CD4-positive, alpha-beta T cell treated with Interleukin-6 at 100 ng/mL for 8 hours (primary cell): ENCODE data around the gene EMP3.
"Not testable (repeated sequence)": the region's sequence is repeated elsewhere in the genome, so short reads cannot be mapped to it uniquely, and the experiment has no call there.

ENCODE experiments used
- DNase-seq: peaks from one replicate; pipeline ENCODE4 v3.0.0-alpha.2; 2020; ENCODE audit warnings: mixed read lengths, low spot score

Gene EMP3

DNA sequence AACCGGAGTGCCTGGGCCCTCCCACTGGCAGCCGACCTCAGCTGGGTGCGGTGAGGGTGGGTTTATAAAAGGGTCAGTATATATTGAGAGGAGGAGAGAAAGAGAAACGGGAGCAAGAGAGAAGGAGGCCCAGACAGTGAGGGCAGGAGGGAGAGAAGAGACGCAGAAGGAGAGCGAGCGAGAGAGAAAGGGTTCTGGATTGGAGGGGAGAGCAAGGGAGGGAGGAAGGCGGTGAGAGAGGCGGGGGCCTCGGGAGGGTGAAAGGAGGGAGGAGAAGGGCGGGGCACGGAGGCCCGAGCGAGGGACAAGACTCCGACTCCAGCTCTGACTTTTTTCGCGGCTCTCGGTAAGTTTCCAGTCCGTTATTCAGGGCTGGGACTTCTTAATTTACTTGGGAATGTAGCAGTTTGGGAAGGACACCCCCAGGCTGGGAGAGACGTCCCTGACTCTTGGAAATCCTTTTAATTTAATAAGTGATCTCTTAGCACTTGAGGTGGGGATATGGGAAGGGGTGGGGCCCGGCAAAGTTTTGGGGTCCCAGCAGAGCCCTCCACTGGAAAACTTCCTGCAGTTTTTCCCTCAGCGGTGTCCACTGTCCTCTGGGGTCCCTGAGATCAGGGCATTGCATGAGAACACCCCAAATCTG is at the start of gene EMP3:
EMP3 (plus strand) TSS at position 288 of the 646 bp plus-strand sequence. CDS start 1,293 bp downstream, outside the sequence.
- peak; percentile 89 for DNase-seq

GRCh38 chr19:48279747-48280146 is 45.6 kb upstream of the EMP3 start:
- no peak for DNase-seq

DNA sequence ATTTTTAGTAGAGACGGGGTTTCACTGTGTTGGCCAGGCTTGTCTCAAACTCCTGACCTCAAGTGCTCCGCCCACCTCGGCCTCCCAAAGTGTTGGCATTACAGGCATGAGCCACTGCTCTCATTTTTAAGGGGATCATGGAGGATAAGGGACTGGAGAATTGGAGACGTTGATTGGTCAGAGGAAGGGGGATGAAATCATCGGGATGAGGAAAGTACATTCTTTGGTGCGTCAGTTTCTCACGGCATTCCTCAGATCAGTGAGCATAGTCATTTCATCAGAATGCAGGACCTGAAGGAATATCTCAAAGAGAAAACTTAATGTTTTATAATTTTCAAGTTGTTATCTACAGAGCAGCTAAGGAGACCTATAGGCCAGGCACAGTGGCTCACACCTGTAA is 41.4 kb upstream of the EMP3 start:
- DNase-seq, result no peak

- no peak for DNase-seq
Observed at GRCh38 chr19:48284896-48285295, 40.5 kb upstream of the EMP3 start.

DNA sequence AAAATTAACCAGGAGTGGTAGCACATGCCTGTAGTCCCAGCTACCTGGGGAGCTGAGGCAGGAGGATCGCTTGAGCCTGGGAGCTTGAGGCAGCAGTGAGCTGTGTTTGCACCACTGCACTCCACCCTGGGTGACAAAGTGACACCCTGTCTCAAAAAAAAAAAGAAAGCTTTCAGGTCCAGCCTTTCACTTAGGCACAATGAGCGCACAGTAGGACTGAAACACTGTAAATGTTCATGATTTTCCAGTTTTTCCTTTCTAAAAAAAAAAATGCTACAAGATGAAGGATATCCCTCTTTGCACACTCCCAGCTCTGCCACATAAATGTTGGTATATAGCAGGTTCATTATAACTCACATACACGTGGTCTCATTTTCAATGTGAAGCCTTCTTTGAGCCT is 37.6 kb upstream of the EMP3 start:
- no peak for DNase-seq

DNA sequence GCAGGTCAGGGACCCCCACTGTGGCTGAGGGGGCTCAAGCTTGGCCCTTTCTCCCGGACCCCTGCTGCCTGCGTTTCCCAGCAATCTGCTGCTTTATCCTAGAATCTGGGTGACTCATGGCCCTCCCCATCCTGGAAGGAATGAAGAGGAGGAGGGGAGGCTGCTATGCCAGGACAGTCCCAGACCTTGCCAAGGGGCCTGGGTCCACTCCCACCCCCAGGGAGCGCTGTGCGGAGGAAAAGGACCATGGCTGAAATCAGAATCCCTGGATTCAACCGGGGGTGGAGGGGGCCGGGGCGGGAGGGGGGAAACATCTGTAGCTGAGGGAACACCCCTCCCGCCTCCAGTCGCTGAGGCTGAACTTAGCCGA is 35.0 kb upstream of the EMP3 start:
- DNase-seq, result no peak

- peak; percentile 42 for DNase-seq
Observed at GRCh38 chr19:48290771-48291488, 34.4 kb upstream of the EMP3 start.

DNA sequence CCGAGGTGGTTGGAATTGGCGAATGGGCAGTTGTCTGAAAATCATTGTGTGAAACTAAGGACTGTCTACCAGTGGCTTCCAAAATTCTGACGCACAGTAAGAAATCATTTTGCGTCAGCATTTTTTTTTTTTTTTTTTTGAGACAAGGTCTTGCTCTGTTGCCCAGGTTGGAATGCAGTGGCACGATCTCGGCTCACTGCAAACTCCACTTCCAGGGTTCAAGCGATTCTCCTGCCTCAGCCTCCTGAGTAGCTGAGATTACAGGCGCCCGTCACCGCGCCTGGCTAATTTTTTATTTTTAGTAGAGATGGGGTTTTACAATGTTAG is 33.9 kb upstream of the EMP3 start:
- not testable (repeated sequence) for DNase-seq

- DNase-seq, result no peak
Observed at GRCh38 chr19:48292798-48293197, 32.6 kb upstream of the EMP3 start.

DNA sequence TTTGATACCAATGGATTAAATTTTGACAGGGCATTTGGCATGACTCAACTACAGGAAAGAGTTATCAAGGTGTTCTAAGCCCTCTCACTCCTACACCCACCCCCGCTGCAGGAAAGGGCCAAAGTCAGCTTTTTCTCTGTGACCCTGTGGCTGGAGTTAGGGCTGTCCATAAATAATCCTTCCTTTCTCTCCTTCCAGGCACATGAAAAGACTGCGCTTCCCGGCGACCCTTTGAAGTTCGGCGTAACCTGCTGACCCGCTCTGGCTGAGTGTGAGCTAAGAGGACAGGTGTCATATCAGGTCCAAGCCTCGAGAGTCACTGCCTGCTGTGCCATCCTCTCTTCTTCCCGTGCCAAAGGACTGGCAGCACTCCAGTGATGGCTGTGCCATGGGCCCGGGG is 29.9 kb upstream of the EMP3 start:
- DNase-seq, result no peak

- DNase-seq, result no peak
Observed at GRCh38 chr19:48296963-48297734, 28.2 kb upstream of the EMP3 start.

DNA sequence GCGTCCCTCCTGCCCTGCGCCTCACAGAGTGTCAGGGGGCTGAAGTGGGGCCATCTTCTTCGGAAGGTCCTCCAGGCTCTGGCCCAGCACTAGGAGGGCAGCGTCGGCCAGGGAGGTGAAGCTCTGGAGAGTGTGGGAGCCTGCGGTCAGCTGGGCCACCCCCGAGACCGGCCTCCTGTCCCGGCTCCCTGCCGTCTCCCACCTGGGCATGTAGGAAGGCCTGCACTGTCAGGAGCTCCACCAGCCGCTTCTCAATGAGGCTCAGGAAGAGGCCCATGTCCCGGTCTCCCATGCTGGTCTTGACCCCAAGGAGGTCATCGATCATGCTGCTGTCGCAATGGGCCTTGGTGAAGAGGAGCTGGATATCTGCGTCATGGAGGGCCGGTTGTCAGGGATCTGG is 27.4 kb upstream of the EMP3 start:
- DNase-seq, result no peak

- DNase-seq, result no peak
Observed at GRCh38 chr19:48301886-48302599, 23.3 kb upstream of the EMP3 start.

DNA sequence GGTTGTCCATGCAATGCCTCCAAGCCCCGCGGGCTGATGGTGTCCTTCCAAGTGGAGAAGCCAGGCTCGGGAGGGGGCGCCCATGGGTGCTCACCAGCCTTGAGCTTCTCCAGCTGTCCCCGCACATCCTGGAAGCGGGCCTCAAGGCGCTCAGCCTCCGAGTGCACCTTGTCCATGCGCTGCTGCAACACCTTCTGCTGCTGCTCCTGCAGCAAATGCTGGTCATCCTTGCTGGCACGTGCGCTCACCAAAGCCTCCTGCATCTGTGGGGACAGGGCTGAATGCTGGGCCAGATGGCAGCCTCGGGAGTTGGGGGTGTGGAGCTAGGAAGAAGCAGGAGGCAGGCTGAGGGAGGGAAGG is 22.8 kb upstream of the EMP3 start:
- no peak for DNase-seq

GRCh38 chr19:48303367-48303766 is 22.0 kb upstream of the EMP3 start:
- no peak for DNase-seq

GRCh38 chr19:48303866-48304265 is 21.5 kb upstream of the EMP3 start:
- DNase-seq, result no peak

DNA sequence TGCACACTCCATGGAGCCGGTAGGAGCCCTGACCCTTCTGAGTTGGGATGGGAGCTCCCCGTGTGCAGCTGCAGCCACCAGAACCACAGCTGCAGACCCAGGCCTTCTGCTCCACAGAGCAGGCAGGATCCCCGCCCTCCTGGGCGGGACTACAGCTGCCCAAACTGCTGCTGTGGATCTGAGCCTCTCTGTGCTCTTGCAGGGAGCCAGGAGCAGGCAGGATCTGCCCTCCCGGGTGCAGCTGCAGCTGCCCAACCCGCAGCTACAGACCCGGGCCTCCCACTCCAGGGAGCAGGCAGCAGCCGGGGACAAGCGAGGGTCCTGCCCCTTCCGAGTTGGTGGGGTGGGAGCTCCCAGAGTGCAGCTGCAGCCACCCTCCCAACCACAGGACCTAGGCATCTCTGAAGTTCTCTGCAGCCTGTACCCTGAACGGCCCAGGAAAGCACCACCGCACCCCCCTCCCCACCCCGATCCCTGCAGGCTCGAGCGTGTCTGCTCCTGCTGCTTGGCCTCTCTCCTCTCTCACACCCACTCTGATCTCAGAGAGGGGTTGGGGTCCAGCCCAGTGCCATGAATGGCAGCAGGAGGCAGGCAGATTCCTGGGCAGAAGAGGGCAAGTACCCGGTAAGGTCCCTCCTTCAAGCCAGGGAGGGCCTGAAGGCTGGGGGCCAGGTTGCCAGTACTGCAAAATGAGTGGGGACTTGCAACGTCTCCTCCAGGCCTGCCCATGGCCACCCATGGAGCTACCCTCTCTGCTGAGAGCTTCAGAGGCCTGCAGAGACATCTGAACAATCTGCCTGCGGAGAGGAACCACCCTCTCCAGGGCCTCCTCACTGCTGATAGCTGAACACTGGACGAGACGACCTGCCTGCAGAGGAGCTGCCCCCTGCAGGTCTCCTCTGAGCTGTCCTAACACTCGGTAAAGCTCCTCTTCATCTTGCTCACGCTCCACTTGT is 16.4 kb upstream of the EMP3 start:
- no peak for DNase-seq

DNA sequence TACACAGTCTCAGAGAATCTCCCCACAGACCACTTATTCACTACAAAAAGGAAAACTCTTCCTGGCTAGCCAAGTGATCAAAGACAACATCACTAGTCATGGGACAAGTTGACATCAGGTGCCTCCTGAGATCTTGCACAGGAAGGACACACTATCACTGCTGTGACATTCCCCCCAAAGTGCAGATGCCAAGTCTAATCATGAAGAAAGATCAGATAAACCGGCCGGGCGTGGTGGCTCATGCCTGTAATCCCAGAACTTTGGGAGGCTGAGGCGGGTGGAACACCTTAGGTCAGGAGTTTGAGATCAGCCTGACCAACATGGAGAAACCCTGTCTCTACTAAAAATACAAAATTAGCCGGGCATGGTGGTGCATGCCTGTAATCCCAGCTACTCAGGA is 15.6 kb upstream of the EMP3 start:
- not testable (repeated sequence) for DNase-seq

DNA sequence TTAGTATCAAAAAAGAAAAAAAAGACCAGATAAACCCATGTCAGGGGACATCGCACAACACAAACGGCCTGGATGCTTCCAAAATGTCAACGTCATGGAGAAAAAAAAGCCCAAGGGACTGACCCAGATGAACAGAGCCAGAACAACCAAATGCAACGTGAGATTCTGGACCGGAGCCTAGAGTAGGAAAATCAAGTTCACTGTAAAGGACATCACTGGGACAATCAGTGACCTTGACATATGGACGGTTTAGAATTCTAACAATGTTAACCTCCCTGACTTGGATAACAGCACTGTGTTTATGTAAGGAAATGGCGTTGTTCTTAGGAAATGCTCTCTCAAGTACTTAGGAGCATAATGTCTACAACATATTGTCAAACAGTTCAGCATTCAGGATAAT is 15.1 kb upstream of the EMP3 start:
- DNase-seq, result no peak

DNA sequence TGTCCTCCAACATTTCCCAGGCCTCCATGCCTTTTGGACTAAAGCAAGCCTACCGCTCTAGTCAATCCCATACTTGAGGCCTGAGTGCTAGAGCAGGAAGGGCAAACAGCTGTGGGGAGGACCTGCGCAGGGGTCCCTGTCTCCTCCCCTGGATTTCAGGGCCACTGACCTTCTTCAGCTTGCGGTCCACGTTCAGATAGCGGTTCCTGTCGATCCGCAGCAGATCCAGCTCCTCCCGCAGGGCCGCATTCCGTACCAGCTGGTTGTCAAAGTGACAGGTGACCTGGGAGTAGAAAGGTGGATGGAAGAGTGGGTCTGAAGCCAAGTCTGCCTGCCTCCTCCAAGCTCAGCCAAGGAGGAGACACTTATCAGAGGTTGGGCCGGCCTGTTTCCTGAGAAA is 14.0 kb upstream of the EMP3 start:
- no peak for DNase-seq

GRCh38 chr19:48315712-48316111 is 9.6 kb upstream of the EMP3 start:
- DNase-seq, result no peak

DNA sequence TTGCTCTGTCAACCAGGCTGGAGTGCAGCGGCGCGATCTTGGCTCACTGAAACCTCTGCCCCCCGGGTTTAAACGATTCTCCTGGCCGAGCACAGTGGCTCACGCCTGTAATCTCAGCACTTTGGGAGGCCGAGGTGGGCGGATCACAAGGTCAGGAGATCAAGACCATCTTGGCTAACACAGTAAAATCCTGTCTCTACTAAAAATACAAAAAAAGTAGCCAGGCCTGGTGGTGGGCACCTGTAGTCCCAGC is 7.7 kb upstream of the EMP3 start:
- DNase-seq, result not testable (repeated sequence)
